Measurements from ENCODE around the gene CDC37.
"Not testable (repeated sequence)": the region's sequence is repeated elsewhere in the genome, so short reads cannot be mapped to it uniquely, and the experiment has no call there.

The CDC37 gene

DNA sequence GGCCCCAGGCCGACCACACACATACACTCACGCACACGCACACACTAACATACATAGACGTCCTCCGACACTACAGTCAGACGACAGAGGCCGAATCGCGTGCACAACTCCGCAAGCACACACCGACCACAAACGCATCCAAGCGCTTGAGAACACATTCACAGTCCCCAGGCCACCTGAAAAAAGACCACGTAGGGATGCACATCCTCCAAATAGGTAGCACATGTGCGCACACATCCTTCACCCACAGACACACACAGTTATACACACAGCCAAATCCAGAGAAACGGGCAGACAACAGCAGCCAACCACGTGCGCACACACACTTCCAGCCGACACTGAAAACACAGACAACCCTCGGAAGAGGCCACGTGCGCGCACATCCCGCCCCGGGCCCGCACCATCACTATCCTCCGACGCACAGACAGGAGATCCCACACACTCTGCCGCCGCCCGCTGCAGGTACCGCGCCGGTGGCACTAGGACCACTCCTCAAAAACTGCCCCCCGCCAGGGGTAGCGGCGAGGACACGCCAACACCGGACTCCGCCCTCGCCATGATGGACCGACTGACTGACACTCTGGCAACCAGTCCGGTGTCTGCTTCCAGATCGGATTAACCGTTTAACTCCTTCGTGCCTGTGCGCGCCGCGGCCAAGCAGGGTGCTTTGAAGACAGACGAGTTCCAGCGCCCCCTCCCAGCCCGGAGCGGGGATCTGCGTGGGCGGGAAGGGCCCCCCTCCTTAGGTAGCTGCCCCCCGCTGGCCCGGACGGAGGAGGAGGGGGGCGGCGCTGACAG, 16.5 kb upstream of the CDC37 start:
- H3K27me3 ChIP-seq (replicated peaks; ENCODE audit: control insufficient read depth, insufficient read depth, low read length, poor library complexity, severe bottlenecking): peaks cover 50% of the 10 kb centered on the region
- DNase-seq: no peak

DNA sequence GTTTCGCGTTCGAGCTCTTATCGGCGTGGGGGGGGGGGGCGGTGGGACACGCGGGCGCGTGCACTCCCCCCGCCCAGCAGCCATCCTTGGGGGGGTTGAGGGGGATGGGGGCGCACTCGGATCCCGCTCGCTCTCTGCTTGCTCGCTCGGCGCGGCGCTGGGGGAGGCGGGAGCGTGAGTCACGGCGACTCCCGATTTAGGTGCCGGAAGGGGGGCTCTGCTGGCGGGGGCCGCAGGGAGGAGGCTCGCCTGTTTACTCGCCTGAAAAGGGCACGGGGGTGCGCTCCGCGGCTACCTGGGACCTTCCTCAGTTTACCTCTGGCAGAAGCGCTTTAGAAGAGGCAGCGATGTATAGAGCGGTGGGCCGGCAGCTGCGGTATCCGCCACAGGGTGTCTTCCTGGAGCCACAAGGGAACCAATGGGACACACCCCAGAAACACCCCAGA, 15.9 kb upstream of the CDC37 start:
- H3K36me3 ChIP-seq (ENCODE audit: control insufficient read depth, insufficient read depth, low read length): no peaks in the 10 kb centered on the region
- H3K9me3 ChIP-seq (ENCODE audit: control insufficient read depth, low read length): no peaks in the 10 kb centered on the region
- no peak overlapping the region for H3K27ac ChIP-seq (ENCODE audit: insufficient read depth, low read length, poor library complexity, severe bottlenecking)
- peak overlapping the region; percentile 14 for H3K4me3 ChIP-seq (ENCODE audit: insufficient read depth, low read depth, low read length, poor library complexity, severe bottlenecking)
- no peak for DNase-seq
- peaks cover 50% of the 10 kb centered on the region for H3K27me3 ChIP-seq (replicated peaks; ENCODE audit: control insufficient read depth, insufficient read depth, low read length, poor library complexity, severe bottlenecking)
- H3K4me1 ChIP-seq (ENCODE audit: control insufficient read depth, insufficient read depth, low read length, poor library complexity, severe bottlenecking): peaks cover 51% of the 10 kb centered on the region

More for the DNA sequence above, 16.5 kb upstream of the CDC37 start:
- peak overlapping the region; percentile 5 for H3K4me3 ChIP-seq (ENCODE audit: insufficient read depth, low read depth, low read length, poor library complexity, severe bottlenecking)
- no peak overlapping the region for H3K27ac ChIP-seq (ENCODE audit: insufficient read depth, low read length, poor library complexity, severe bottlenecking)
- peaks cover 57% of the 10 kb centered on the region for H3K4me1 ChIP-seq (ENCODE audit: control insufficient read depth, insufficient read depth, low read length, poor library complexity, severe bottlenecking)
- no peaks in the 10 kb centered on the region for H3K36me3 ChIP-seq (ENCODE audit: control insufficient read depth, insufficient read depth, low read length)
- H3K9me3 ChIP-seq (ENCODE audit: control insufficient read depth, low read length): no peaks in the 10 kb centered on the region

DNA sequence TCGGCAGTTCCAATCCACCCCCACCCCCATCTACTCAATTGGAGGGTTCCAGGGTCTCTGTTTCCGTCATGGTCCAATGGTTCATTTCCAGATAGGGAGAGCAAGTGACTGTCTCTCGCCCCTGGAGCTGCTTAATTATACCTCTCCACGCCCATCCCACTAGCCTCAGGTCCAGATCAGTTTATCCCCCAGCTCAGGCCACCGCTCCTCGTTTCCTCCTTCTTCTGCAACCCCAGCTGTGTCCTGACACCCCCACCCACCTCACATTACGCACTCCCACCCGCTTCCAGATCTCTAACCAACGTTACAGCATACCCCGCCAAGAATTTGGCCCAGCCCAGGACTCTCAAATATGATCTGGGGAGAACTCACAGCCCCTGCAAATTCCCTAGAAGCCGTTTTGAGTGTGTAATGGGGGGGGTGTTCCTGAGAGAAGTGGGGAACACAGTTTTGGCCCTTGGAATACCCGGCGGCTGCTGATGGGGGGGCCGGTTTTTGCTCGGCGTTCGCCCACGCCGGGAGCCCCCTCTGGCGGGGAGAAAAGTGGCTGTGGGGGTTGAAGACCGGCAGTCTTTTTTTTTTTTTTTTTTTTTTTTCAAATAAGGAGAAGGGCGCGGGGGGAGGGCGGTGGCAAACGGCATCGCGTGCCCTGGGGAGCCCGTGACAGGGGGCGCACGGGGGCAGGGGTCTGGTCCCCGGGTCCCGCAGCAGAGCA, 15.3 kb upstream of the CDC37 start:
- Histone ChIP-seq H3K9me3 (ENCODE audit: control insufficient read depth, low read length) (no peaks in the 10 kb centered on the region), H3K27me3 (replicated peaks; ENCODE audit: control insufficient read depth, insufficient read depth, low read length, poor library complexity, severe bottlenecking) (peaks cover 50% of the 10 kb centered on the region), H3K4me3 (ENCODE audit: insufficient read depth, low read depth, low read length, poor library complexity, severe bottlenecking) (peak overlapping the region; percentile 14), H3K36me3 (ENCODE audit: control insufficient read depth, insufficient read depth, low read length) (no peaks in the 10 kb centered on the region), H3K4me1 (ENCODE audit: control insufficient read depth, insufficient read depth, low read length, poor library complexity, severe bottlenecking) (peaks cover 45% of the 10 kb centered on the region), H3K27ac (ENCODE audit: insufficient read depth, low read length, poor library complexity, severe bottlenecking) (no peak overlapping the region)
- DNase-seq: no peak

DNA sequence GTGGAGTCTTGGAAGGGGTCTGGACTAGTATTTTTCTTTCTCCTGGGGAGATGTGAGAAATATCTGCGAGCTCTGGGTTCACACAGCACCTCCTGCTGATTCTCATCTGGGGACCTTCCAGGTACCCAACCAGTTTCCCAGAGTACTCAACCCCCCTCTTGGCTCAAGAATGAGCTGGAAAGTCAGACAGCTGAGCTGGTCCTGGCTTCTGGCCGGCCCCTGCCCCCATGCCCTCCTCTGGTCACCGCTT, 14.8 kb upstream of the CDC37 start:
- no peak overlapping the region for H3K4me3 ChIP-seq (ENCODE audit: insufficient read depth, low read depth, low read length, poor library complexity, severe bottlenecking)
- DNase-seq: no peak
- H3K27me3 ChIP-seq (replicated peaks; ENCODE audit: control insufficient read depth, insufficient read depth, low read length, poor library complexity, severe bottlenecking): peaks cover 50% of the 10 kb centered on the region
- H3K36me3 ChIP-seq (ENCODE audit: control insufficient read depth, insufficient read depth, low read length): no peaks in the 10 kb centered on the region
- no peak overlapping the region for H3K27ac ChIP-seq (ENCODE audit: insufficient read depth, low read length, poor library complexity, severe bottlenecking)
- H3K9me3 ChIP-seq (ENCODE audit: control insufficient read depth, low read length): no peaks in the 10 kb centered on the region
- H3K4me1 ChIP-seq (ENCODE audit: control insufficient read depth, insufficient read depth, low read length, poor library complexity, severe bottlenecking): peaks cover 43% of the 10 kb centered on the region

DNA sequence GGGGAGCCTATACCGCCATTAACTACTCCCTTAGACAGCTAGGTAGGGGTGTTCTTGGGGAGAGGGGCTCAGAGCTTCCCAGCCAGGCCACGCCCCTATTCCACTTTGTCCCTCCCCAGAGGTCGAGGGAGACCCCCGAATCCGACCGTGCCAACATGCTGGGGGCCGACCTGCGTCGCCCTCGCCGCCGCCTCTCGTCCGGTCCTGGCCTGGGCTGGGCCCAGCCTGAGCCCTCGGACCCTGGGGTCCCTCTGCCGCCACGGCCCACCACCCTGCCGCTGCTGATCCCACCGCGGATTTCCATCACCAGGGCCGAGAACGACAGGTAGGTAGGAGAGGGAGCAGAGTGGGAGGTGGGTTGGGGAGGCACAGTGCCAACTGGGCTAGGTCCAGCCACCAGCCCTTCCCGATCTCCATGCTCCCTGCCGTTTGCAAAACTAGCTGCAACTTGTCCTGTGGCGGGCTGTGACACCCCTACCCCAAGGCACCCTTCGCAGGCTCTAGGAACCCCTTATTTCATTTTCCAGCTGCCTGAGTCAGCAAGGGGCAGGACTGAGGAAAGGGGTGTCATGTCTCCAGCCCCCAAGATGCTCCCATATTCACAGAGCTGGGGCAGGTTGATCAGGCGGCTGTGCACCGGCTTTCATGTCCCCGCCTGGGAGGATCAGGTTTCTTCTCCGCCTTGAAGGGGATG, 14.3 kb upstream of the CDC37 start:
- H3K4me1 ChIP-seq (ENCODE audit: control insufficient read depth, insufficient read depth, low read length, poor library complexity, severe bottlenecking): peaks cover 44% of the 10 kb centered on the region
- no peak for DNase-seq
- no peak overlapping the region for H3K4me3 ChIP-seq (ENCODE audit: insufficient read depth, low read depth, low read length, poor library complexity, severe bottlenecking)
- peaks cover 50% of the 10 kb centered on the region for H3K27me3 ChIP-seq (replicated peaks; ENCODE audit: control insufficient read depth, insufficient read depth, low read length, poor library complexity, severe bottlenecking)
- no peaks in the 10 kb centered on the region for H3K9me3 ChIP-seq (ENCODE audit: control insufficient read depth, low read length)
- no peaks in the 10 kb centered on the region for H3K36me3 ChIP-seq (ENCODE audit: control insufficient read depth, insufficient read depth, low read length)
- no peak overlapping the region for H3K27ac ChIP-seq (ENCODE audit: insufficient read depth, low read length, poor library complexity, severe bottlenecking)

DNA sequence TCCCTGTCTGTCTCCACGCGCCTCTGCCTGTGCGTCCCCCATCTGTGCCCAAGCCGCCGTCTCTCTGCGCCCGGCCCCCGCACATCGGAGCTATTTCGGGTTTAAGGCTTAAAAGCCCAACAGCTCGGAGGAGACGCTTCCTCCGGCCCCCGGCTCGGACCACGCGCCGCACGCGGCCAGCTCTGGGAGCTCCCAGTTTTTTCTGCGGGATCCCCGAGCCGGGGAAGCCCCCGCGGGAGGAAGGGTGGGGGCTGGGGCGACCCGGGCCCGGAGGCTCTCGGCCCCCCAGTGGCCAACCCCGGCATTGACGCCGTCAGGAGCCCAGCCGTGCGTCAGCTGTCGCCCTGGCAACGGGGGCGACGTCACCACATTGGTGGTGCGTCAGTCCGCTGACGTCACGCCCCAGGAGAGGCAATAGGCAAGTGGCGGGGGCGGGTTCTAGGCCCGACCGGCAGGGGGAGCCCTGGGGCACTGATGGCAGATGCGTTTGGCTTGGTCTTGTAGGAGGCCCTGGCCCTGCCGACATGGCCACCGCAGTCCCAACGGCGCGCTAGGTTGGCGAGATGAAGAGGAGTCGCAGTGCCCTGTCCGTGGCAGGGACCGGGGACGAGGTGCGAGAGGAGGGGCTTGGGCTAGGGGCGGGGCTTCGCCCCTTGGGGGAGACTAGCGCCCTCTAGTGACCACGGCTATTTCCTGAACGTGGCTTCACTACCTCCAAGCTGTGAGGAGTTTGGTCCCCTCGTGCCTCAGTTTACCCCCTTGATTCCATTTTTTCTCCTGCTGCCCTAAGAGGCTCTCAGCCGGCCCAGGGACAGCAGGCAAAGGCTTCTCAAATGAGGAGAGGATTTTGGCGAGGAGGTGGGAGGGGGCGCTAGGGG, 13.3 kb upstream of the CDC37 start:
- H3K27me3 ChIP-seq (replicated peaks; ENCODE audit: control insufficient read depth, insufficient read depth, low read length, poor library complexity, severe bottlenecking): peaks cover 44% of the 10 kb centered on the region
- peak overlapping the region; percentile 47 for H3K4me3 ChIP-seq (ENCODE audit: insufficient read depth, low read depth, low read length, poor library complexity, severe bottlenecking)
- H3K27ac ChIP-seq (ENCODE audit: insufficient read depth, low read length, poor library complexity, severe bottlenecking): peak overlapping the region; percentile 55
- peaks cover 54% of the 10 kb centered on the region for H3K4me1 ChIP-seq (ENCODE audit: control insufficient read depth, insufficient read depth, low read length, poor library complexity, severe bottlenecking)
- H3K36me3 ChIP-seq (ENCODE audit: control insufficient read depth, insufficient read depth, low read length): no peaks in the 10 kb centered on the region
- DNase-seq: peak; percentile 97 to 99 (median 98)
- no peaks in the 10 kb centered on the region for H3K9me3 ChIP-seq (ENCODE audit: control insufficient read depth, low read length)

DNA sequence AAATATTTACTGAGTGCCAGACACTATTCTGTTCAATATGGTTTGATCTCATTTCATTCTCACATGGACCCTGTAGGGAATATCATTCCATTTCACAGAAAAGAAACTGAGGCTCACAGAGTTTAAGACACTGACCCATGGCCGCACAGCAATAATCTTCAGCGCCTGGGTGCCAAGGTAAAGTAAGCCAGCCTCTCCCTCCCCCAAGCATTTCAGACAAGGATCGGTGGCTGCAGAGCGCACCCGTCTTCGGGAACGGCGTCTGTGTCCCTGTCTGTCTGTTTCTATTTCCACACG, 12.7 kb upstream of the CDC37 start:
- Histone ChIP-seq H3K4me3 (ENCODE audit: insufficient read depth, low read depth, low read length, poor library complexity, severe bottlenecking) (peak overlapping the region; percentile 47), H3K27me3 (replicated peaks; ENCODE audit: control insufficient read depth, insufficient read depth, low read length, poor library complexity, severe bottlenecking) (peaks cover 38% of the 10 kb centered on the region), H3K27ac (ENCODE audit: insufficient read depth, low read length, poor library complexity, severe bottlenecking) (peak overlapping the region; percentile 55), H3K4me1 (ENCODE audit: control insufficient read depth, insufficient read depth, low read length, poor library complexity, severe bottlenecking) (peaks cover 48% of the 10 kb centered on the region), H3K9me3 (ENCODE audit: control insufficient read depth, low read length) (no peaks in the 10 kb centered on the region), H3K36me3 (ENCODE audit: control insufficient read depth, insufficient read depth, low read length) (no peaks in the 10 kb centered on the region)
- no peak for DNase-seq

DNA sequence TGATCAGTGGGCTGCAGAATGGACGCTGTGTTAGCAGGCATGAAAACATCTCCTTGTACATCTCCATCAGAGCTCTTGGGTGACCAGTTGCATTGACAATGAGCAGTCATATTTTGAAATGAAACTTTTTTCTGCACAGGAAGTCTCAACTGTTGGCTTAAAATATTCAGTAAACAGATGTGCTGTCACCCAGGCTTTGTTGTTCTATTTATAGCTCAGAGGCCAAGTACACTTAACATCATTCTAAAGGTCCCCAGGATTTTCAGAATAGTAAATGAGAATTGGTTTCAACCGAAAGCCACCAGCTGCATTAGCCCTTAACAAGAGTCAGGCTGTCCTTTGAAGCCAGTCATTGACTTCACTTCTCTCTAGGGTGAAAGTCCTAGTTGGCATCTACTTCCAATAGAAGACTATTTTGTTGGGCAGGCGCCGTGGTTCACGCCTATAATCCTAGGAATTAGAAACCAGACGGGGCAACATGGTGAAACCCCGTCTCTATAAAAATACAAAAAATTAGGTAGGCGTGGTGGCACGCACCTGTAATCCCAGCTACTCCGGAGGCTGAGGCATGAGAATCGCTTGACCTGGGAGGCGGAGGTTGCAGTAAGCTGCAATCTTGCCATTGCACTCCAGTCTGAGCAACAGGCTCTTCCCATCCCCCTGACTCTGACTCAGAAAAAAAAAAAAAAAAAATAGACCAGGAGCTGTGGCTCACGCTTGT, 9.1 kb upstream of the CDC37 start:
- no peak for DNase-seq
- H3K27me3 ChIP-seq (replicated peaks; ENCODE audit: control insufficient read depth, insufficient read depth, low read length, poor library complexity, severe bottlenecking): peaks cover 7% of the 10 kb centered on the region
- H3K36me3 ChIP-seq (ENCODE audit: control insufficient read depth, insufficient read depth, low read length): no peaks in the 10 kb centered on the region
- H3K27ac ChIP-seq (ENCODE audit: insufficient read depth, low read length, poor library complexity, severe bottlenecking): peak overlapping the region; percentile 49
- peaks cover 37% of the 10 kb centered on the region for H3K4me1 ChIP-seq (ENCODE audit: control insufficient read depth, insufficient read depth, low read length, poor library complexity, severe bottlenecking)
- no peaks in the 10 kb centered on the region for H3K9me3 ChIP-seq (ENCODE audit: control insufficient read depth, low read length)
- no peak overlapping the region for H3K4me3 ChIP-seq (ENCODE audit: insufficient read depth, low read depth, low read length, poor library complexity, severe bottlenecking)

DNA sequence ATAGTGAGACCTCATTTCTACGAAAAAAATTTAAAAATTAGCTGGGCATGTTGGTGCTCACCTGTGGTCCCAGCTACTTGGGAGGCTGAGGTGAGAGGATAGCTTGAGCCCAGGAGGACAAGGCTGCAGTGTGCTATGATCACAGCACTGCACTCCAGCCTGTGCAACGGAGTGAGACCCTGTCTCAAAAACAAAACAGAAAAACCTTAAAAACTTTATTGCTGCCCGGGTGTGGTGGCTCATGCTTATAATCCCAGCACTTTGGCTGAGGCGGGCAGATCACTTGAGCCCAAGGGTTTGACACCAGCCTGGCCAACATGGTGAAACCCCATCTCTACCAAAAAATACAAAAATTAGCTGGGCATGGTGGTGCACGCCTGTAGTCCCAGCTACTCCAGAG, 7.9 kb upstream of the CDC37 start:
- not testable (repeated sequence) for DNase-seq; H3K36me3 ChIP-seq (ENCODE audit: control insufficient read depth, insufficient read depth, low read length); H3K4me3 ChIP-seq (ENCODE audit: insufficient read depth, low read depth, low read length, poor library complexity, severe bottlenecking); H3K27ac ChIP-seq (ENCODE audit: insufficient read depth, low read length, poor library complexity, severe bottlenecking); H3K9me3 ChIP-seq (ENCODE audit: control insufficient read depth, low read length); H3K27me3 ChIP-seq (replicated peaks; ENCODE audit: control insufficient read depth, insufficient read depth, low read length, poor library complexity, severe bottlenecking)
- H3K4me1 ChIP-seq (ENCODE audit: control insufficient read depth, insufficient read depth, low read length, poor library complexity, severe bottlenecking): peaks cover 35% of the 10 kb centered on the region

Data from effector memory CD4-positive, alpha-beta T cell (primary cell).